Gastroesophageal sphincter (tissue), 4 donors: Measurements from ENCODE around the gene ARHGDIB. TPM values are rescaled to one million over a fixed set of nuclear protein-coding genes. Genes with fewer than 3 reads are reported as not detected.

Source experiments
- ATAC-seq: fragments of 150-250 bp; one replicate; pipeline ENCODE4 v1.9.1; 2016; ENCODE audit warnings: mild to moderate bottlenecking, moderate library complexity
- H3K27ac ChIP-seq, 4 donors: fragments of 200-600 bp; sonication (generic) in 3 of 4; 1 replicate in 3 of 4; 2 replicates in 1 of 4; pipeline ENCODE4 v1.5.1; 2016 to 2019
- H3K27me3 ChIP-seq: fragments of 200-600 bp; sonication (generic); one replicate; pipeline ENCODE4 v1.5.1; 2019
- H3K36me3 ChIP-seq, 2 donors: fragments of 200-600 bp; sonication (generic); one replicate each; pipeline ENCODE4 v1.5.1; 2019; ENCODE audit warnings: control low read depth in 1 of 2
- H3K4me1 ChIP-seq, 3 donors: fragments of 200-600 bp; sonication (generic); 1 replicate in 2 of 3; 2 replicates in 1 of 3; pipeline ENCODE4 v1.5.1; 2016 to 2019; ENCODE audit warnings: control low read depth in 2 of 3
- H3K4me3 ChIP-seq, 2 donors: fragments of 200-600 bp; sonication (generic); one replicate each; pipeline ENCODE4 v1.5.1; 2019; ENCODE audit warnings: mild to moderate bottlenecking in 1 of 2, moderate library complexity in 1 of 2
- H3K9me3 ChIP-seq, 3 donors: fragments of 200-600 bp; sonication (generic); one replicate each; pipeline ENCODE4 v1.5.1; 2017 to 2019; ENCODE audit warnings: control low read depth in 2 of 3
- CTCF ChIP-seq, 4 experiments: fragments of 200-600 bp in 2 of 4; fragments of 450-650 bp in 2 of 4; sonication (generic) in 1 of 4; IDR thresholded peaks; one replicate each; pipeline ENCODE4 v1.5.1; 2017 to 2019; ENCODE audit warnings: antibody characterized with exemption in 4 of 4, mild to moderate bottlenecking in 2 of 4, moderate library complexity in 2 of 4
- EP300 ChIP-seq: sonication (generic); formaldehyde crosslinking; IDR thresholded peaks from one replicate; pipeline ENCODE4 v1.6.1; 2017; ENCODE audit warnings: antibody characterized with exemption, mild to moderate bottlenecking
- POLR2A ChIP-seq, 2 donors: fragments of 450-650 bp; IDR thresholded peaks; one replicate each; pipeline ENCODE4 v1.6.1; 2017; ENCODE audit warnings: antibody characterized with exemption in 2 of 2, mild to moderate bottlenecking in 2 of 2, moderate library complexity in 1 of 2
- POLR2AphosphoS5 ChIP-seq: sonication (generic); formaldehyde crosslinking; IDR thresholded peaks from one replicate; pipeline ENCODE4 v1.6.1; 2017; ENCODE audit warnings: antibody characterized with exemption
- WGBS, 2 donors: methylation state at CpG; one replicate each; pipeline ENCODE4 v1.1.5; 2018; ENCODE audit warnings: low coverage in 1 of 2; 5-methylcytosine and 5-hydroxymethylcytosine counted together
- total RNA-seq, 4 donors: library from RNA; depleted of rRNA; stranded (reverse); fragments of >200 nt; gene quantifications; one replicate each; pipeline ENCODE4 v1.1.0, GENCODE V29; 2016

Gene ARHGDIB
- total RNA-seq, 4 donors from 2014 or later: 22.4 to 108 (median 74.2) TPM

DNA sequence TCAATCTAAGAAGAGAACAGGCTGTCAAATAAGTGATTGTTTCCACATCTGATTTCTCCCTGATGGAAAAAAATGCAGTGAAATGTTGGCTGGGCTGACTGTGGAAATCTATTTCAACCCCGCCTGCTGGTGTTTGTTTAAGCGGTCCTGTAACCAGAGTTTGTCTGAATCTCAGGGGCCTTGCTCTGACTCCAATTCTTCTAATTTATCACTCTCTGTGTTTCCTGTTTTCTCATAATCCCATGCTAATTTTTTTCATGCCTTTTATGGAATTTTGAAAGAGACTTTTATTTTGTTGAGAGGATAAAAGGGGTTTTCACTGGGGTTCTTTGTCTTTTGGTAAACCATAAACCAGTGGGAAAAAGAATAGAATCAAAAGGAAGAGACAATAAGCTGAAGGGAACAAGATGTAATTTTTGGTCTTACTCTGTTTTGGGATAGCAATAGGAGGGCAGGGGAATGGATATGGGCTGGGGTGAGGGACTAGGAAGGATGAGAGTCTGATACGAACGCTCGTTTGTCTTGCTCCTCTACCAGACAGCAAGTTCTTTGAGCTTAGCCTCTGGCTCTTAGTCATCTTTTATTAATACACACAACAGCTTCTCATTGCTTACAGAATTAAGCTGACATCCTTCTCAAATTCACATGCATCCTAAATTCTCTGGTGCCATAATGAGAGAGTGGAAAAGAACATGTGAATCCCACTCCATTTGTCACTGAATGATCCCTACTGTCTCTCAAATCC lies 67.7 kb downstream of the ARHGDIB start:
- H3K36me3 ChIP-seq: no peaks in the 10 kb centered on the region
- 30 to 41% methylated on average over 5 of the region's 5 CpGs for WGBS, 2 donors
- no peaks in the 10 kb centered on the region for H3K27me3 ChIP-seq
- TF ChIP-seq POLR2A (IDR thresholded peaks at IDR 0.05) (no peak), CTCF (IDR thresholded peaks at IDR 0.05) (no peak), POLR2AphosphoS5 (no peak), EP300 (no peak)
- ATAC-seq: peak; percentile 62
- H3K27ac ChIP-seq: peak overlapping the region; percentile 63 to 86 (median 76)
- no peak overlapping the region for H3K4me3 ChIP-seq
- H3K9me3 ChIP-seq: no peaks in the 10 kb centered on the region
- H3K4me1 ChIP-seq: peaks cover 14 to 53% (median 15%) of the 10 kb centered on the region in 3 donors

GRCh38 chr12:14892726-14893505 lies 68.5 kb downstream of the ARHGDIB start:
- TF ChIP-seq POLR2AphosphoS5: no peak
- TF ChIP-seq POLR2A (IDR thresholded peaks at IDR 0.05): no peak
- peak in 3 of 4 experiments; percentile 24 to 49 (median 32) for TF ChIP-seq CTCF (IDR thresholded peaks at IDR 0.05)
- 42 to 60% methylated on average over 5 to 7 of the region's 7 CpGs for WGBS, 2 donors
- no peaks in the 10 kb centered on the region for H3K27me3 ChIP-seq
- peaks cover 14 to 53% (median 15%) of the 10 kb centered on the region in 3 donors for H3K4me1 ChIP-seq
- no peak overlapping the region for H3K4me3 ChIP-seq
- no peaks in the 10 kb centered on the region for H3K9me3 ChIP-seq
- peak; percentile 93 for ATAC-seq
- no peaks in the 10 kb centered on the region for H3K36me3 ChIP-seq
- peak overlapping the region; percentile 63 to 86 (median 76) for H3K27ac ChIP-seq

Other genes starting within 250 kb of the ARHGDIB start
- gene WBP11, start 158.1 kb downstream of the ARHGDIB start, total RNA-seq: 10 to 100 TPM; 13.5 to 24.3 (median 21.1) TPM
- 1 to 10 TPM in 2 of 4 donors, under 1 TPM in 2; 0.40 to 1.5 (median 1.0) TPM for gene C12orf60, start 157.9 kb downstream of the ARHGDIB start, total RNA-seq
- under 1 TPM in 3 of 4 donors, not detected in 1; 0.13 to 0.57 (median 0.31) TPM for gene SMCO3, start 147.4 kb downstream of the ARHGDIB start, total RNA-seq
- 1 to 10 TPM in 1 of 4 donors, under 1 TPM in 3; 0.13 to 1.7 (median 0.62) TPM for gene ART4, start 118.1 kb downstream of the ARHGDIB start, total RNA-seq
- 100 to 1,000 TPM; 506 to 706 (median 636) TPM for gene MGP, start 75.7 kb downstream of the ARHGDIB start, total RNA-seq
- gene ERP27, start 23.1 kb downstream of the ARHGDIB start, total RNA-seq: 1 to 10 TPM in 1 of 4 donors, under 1 TPM in 2, not detected in 1; 0.54 to 3.4 (median 0.96) TPM
- gene PDE6H, start 11.4 kb upstream of the ARHGDIB start, total RNA-seq: not detected